WI38 (cell line): Measurements from ENCODE around the gene SH3RF3.

Experiments
- H3K4me3 ChIP-seq: 2 replicates; pipeline ENCODE4 v1.5.1; 2011; ENCODE audit warnings: low read depth, mild to moderate bottlenecking, control low read depth, low read length
- CTCF ChIP-seq: IDR thresholded peaks from 2 replicates; pipeline ENCODE4 v1.5.1; 2012; ENCODE audit warnings: low read depth, mild to moderate bottlenecking, control low read depth, low read length

The SH3RF3 gene

GRCh38 chr2:109128616-109129355 lies at the start of gene SH3RF3:
Gene SH3RF3, plus strand, starts transcription at chr2:109129205.
- peak within 1 kb of the TSS; percentile 66 for H3K4me3 ChIP-seq
- TF ChIP-seq CTCF = no peak

GRCh38 chr2:109079590-109079989 lies 49.4 kb upstream of the SH3RF3 start:
- TF ChIP-seq CTCF = no peak

GRCh38 chr2:109080109-109080508 lies 48.9 kb upstream of the SH3RF3 start:
- no peak for TF ChIP-seq CTCF
- H3K4me3 ChIP-seq = no peak overlapping the region

More at GRCh38 chr2:109079590-109079989, 49.4 kb upstream of the SH3RF3 start:
- no peak overlapping the region for H3K4me3 ChIP-seq

GRCh38 chr2:109080757-109081156 lies 48.2 kb upstream of the SH3RF3 start:
- no peak overlapping the region for H3K4me3 ChIP-seq
- TF ChIP-seq CTCF = no peak

GRCh38 chr2:109081374-109081773 lies 47.6 kb upstream of the SH3RF3 start:
- TF ChIP-seq CTCF = no peak

GRCh38 chr2:109083771-109084170 lies 45.2 kb upstream of the SH3RF3 start:
- H3K4me3 ChIP-seq = no peak overlapping the region
- no peak for TF ChIP-seq CTCF

More at GRCh38 chr2:109081374-109081773, 47.6 kb upstream of the SH3RF3 start:
- H3K4me3 ChIP-seq = no peak overlapping the region

GRCh38 chr2:109084341-109084740 lies 44.7 kb upstream of the SH3RF3 start:
- H3K4me3 ChIP-seq = no peak overlapping the region
- TF ChIP-seq CTCF = no peak
